ENCODE measurements around the gene TXNDC5.

TXNDC5 gene

DNA sequence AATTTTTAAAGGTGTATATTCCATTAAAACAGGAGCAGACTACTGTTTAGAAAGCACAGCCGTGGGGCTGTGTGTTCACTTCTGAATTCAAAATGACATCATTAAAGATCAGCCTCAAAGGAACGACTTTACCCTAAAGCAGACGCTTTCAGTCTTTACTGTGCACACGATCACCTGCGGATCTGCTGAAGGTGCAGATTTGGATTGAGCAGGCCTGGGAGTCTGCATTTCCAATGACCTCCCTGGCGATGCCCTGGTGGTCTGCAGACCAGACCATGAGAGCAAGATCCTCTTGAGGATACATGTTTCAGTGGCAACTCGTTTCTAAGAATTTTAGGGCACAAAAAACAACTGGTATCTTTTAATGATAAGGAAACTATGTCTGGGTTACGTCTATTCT lies 27.2 kb downstream of the TXNDC5 start:
- 95% methylated on average over 8 of the region's 8 CpGs for WGBS (ENCODE audit: insufficient coverage)
- peaks cover 25 to 92% (median 68%) of the 10 kb centered on the region in 4 experiments for H3K36me3 ChIP-seq (ENCODE audit: control insufficient read depth in 4 of 4, insufficient read depth in 4 of 4, low read length in 3 of 4)
- H3K27ac ChIP-seq (ENCODE audit: insufficient read depth in 1 of 2, low read depth in 1 of 2, low read length in 2 of 2, poor library complexity in 1 of 2, severe bottlenecking in 2 of 2): no peak overlapping the region
- H3K27me3 ChIP-seq (replicated peaks in 2 of 5; ENCODE audit: control insufficient read depth in 4 of 5, insufficient read depth in 5 of 5, low read length in 4 of 5): no peaks in the 10 kb centered on the region
- POLR2A ChIA-PET: no interaction called here
- H3K4me1 ChIP-seq (ENCODE audit: control extremely low read depth in 1 of 4, control insufficient read depth in 4 of 4, insufficient read depth in 4 of 4, low read length in 3 of 4): no peaks in the 10 kb centered on the region
- CTCF ChIA-PET: no interaction called here
- no peaks in the 10 kb centered on the region for H3K9me3 ChIP-seq (ENCODE audit: control extremely low read depth in 1 of 5, control insufficient read depth in 4 of 5, insufficient read depth in 2 of 5, low read depth in 1 of 5, low read length in 4 of 5)
- DNase-seq: no peak
- no peak overlapping the region for H3K4me3 ChIP-seq (ENCODE audit: control insufficient read depth in 1 of 7, extremely low read depth in 1 of 7, insufficient read depth in 4 of 7, low read depth in 2 of 7, low read length in 6 of 7)

- no peak overlapping the region for H3K4me3 ChIP-seq (ENCODE audit: control insufficient read depth in 1 of 7, extremely low read depth in 1 of 7, insufficient read depth in 4 of 7, low read depth in 2 of 7, low read length in 6 of 7)
- H3K4me1 ChIP-seq (ENCODE audit: control extremely low read depth in 1 of 4, control insufficient read depth in 4 of 4, insufficient read depth in 4 of 4, low read length in 3 of 4): no peaks in the 10 kb centered on the region
- H3K27me3 ChIP-seq (replicated peaks in 2 of 5; ENCODE audit: control insufficient read depth in 4 of 5, insufficient read depth in 5 of 5, low read length in 4 of 5): no peaks in the 10 kb centered on the region
- POLR2A ChIA-PET: no interaction called here
- CTCF ChIA-PET: no interaction called here
- 97% methylated on average over 16 of the region's 19 CpGs for WGBS (ENCODE audit: insufficient coverage)
- DNase-seq: no peak
- no peak overlapping the region for H3K27ac ChIP-seq (ENCODE audit: insufficient read depth in 1 of 2, low read depth in 1 of 2, low read length in 2 of 2, poor library complexity in 1 of 2, severe bottlenecking in 2 of 2)
- H3K9me3 ChIP-seq (ENCODE audit: control extremely low read depth in 1 of 5, control insufficient read depth in 4 of 5, insufficient read depth in 2 of 5, low read depth in 1 of 5, low read length in 4 of 5): no peaks in the 10 kb centered on the region
- H3K36me3 ChIP-seq (ENCODE audit: control insufficient read depth in 4 of 4, insufficient read depth in 4 of 4, low read length in 3 of 4): peaks cover 21 to 85% (median 62%) of the 10 kb centered on the region in 4 experiments
Observed at GRCh38 chr6:7882505-7883257, 27.9 kb downstream of the TXNDC5 start.

GRCh38 chr6:7881765-7882500 lies 28.7 kb downstream of the TXNDC5 start:
- POLR2A ChIA-PET: no interaction called here
- Histone ChIP-seq H3K4me3 (ENCODE audit: control insufficient read depth in 1 of 7, extremely low read depth in 1 of 7, insufficient read depth in 4 of 7, low read depth in 2 of 7, low read length in 6 of 7) (no peak overlapping the region), H3K36me3 (ENCODE audit: control insufficient read depth in 4 of 4, insufficient read depth in 4 of 4, low read length in 3 of 4) (peaks cover 21 to 78% (median 56%) of the 10 kb centered on the region in 4 experiments), H3K27ac (ENCODE audit: insufficient read depth in 1 of 2, low read depth in 1 of 2, low read length in 2 of 2, poor library complexity in 1 of 2, severe bottlenecking in 2 of 2) (no peak overlapping the region), H3K9me3 (ENCODE audit: control extremely low read depth in 1 of 5, control insufficient read depth in 4 of 5, insufficient read depth in 2 of 5, low read depth in 1 of 5, low read length in 4 of 5) (no peaks in the 10 kb centered on the region), H3K4me1 (ENCODE audit: control extremely low read depth in 1 of 4, control insufficient read depth in 4 of 4, insufficient read depth in 4 of 4, low read length in 3 of 4) (no peaks in the 10 kb centered on the region), H3K27me3 (replicated peaks in 2 of 5; ENCODE audit: control insufficient read depth in 4 of 5, insufficient read depth in 5 of 5, low read length in 4 of 5) (no peaks in the 10 kb centered on the region)
- 96% methylated on average over 6 of the region's 8 CpGs for WGBS (ENCODE audit: insufficient coverage)
- CTCF ChIA-PET: interaction anchor here (1.3 kb wide), 1 partner anchor 159 kb away, joined by 4 read pairs; no protein-coding TSS in a partner anchor
- no peak for DNase-seq

DNA sequence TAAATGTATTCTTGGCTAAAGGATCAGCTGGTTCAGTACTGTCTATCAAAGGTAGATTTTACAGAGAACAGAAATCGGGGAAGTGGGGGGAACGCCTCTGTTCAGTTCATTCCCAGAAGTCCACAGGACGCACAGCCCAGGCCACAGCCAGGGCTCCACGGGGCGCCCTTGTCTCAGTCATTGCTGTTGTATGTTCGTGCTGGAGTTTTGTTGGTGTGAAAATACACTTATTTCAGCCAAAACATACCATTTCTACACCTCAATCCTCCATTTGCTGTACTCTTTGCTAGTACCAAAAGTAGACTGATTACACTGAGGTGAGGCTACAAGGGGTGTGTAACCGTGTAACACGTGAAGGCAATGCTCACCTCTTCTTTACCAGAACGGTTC lies 29.9 kb downstream of the TXNDC5 start:
- POLR2A ChIA-PET: no interaction called here
- Histone ChIP-seq H3K36me3 (ENCODE audit: control insufficient read depth in 4 of 4, insufficient read depth in 4 of 4, low read length in 3 of 4) (peaks cover 11 to 65% (median 45%) of the 10 kb centered on the region in 4 experiments), H3K9me3 (ENCODE audit: control extremely low read depth in 1 of 5, control insufficient read depth in 4 of 5, insufficient read depth in 2 of 5, low read depth in 1 of 5, low read length in 4 of 5) (peaks cover 0 to 2% (median 0%) of the 10 kb centered on the region in 5 experiments), H3K27me3 (replicated peaks in 2 of 5; ENCODE audit: control insufficient read depth in 4 of 5, insufficient read depth in 5 of 5, low read length in 4 of 5) (no peaks in the 10 kb centered on the region), H3K27ac (ENCODE audit: insufficient read depth in 1 of 2, low read depth in 1 of 2, low read length in 2 of 2, poor library complexity in 1 of 2, severe bottlenecking in 2 of 2) (no peak overlapping the region), H3K4me1 (ENCODE audit: control extremely low read depth in 1 of 4, control insufficient read depth in 4 of 4, insufficient read depth in 4 of 4, low read length in 3 of 4) (no peaks in the 10 kb centered on the region), H3K4me3 (ENCODE audit: control insufficient read depth in 1 of 7, extremely low read depth in 1 of 7, insufficient read depth in 4 of 7, low read depth in 2 of 7, low read length in 6 of 7) (no peak overlapping the region)
- WGBS (ENCODE audit: insufficient coverage): 98% methylated on average over 5 of the region's 9 CpGs
- DNase-seq: no peak
- CTCF ChIA-PET: no interaction called here

DNA sequence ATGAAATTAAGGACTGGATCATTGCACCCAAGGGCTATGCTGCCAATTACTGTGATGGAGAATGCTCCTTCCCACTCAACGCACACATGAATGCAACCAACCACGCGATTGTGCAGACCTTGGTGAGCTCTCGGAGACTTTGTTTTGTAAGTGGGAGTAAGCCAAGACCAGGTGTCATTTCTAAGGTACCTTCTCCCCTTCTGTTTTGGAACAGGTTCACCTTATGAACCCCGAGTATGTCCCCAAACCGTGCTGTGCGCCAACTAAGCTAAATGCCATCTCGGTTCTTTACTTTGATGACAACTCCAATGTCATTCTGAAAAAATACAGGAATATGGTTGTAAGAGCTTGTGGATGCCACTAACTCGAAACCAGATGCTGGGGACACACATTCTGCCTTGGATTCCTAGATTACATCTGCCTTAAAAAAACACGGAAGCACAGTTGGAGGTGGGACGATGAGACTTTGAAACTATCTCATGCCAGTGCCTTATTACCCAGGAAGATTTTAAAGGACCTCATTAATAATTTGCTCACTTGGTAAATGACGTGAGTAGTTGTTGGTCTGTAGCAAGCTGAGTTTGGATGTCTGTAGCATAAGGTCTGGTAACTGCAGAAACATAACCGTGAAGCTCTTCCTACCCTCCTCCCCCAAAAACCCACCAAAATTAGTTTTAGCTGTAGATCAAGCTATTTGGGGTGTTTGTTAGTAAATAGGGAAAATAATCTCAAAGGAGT lies 30.4 kb downstream of the TXNDC5 start:
- Histone ChIP-seq H3K4me3 (ENCODE audit: control insufficient read depth in 1 of 7, extremely low read depth in 1 of 7, insufficient read depth in 4 of 7, low read depth in 2 of 7, low read length in 6 of 7) (no peak overlapping the region), H3K4me1 (ENCODE audit: control extremely low read depth in 1 of 4, control insufficient read depth in 4 of 4, insufficient read depth in 4 of 4, low read length in 3 of 4) (no peaks in the 10 kb centered on the region), H3K27ac (ENCODE audit: insufficient read depth in 1 of 2, low read depth in 1 of 2, low read length in 2 of 2, poor library complexity in 1 of 2, severe bottlenecking in 2 of 2) (no peak overlapping the region), H3K27me3 (replicated peaks in 2 of 5; ENCODE audit: control insufficient read depth in 4 of 5, insufficient read depth in 5 of 5, low read length in 4 of 5) (no peaks in the 10 kb centered on the region), H3K36me3 (ENCODE audit: control insufficient read depth in 4 of 4, insufficient read depth in 4 of 4, low read length in 3 of 4) (peaks cover 10 to 60% (median 42%) of the 10 kb centered on the region in 4 experiments), H3K9me3 (ENCODE audit: control extremely low read depth in 1 of 5, control insufficient read depth in 4 of 5, insufficient read depth in 2 of 5, low read depth in 1 of 5, low read length in 4 of 5) (peaks cover 0 to 4% (median 0%) of the 10 kb centered on the region in 5 experiments)
- ChIA-PET CTCF (interaction anchor here (1.2 kb wide), 1 partner anchor 161 kb away, joined by 3 read pairs; no protein-coding TSS in a partner anchor), POLR2A (no interaction called here)
- no peak for DNase-seq
- 89% methylated on average over 7 of the region's 13 CpGs for WGBS (ENCODE audit: insufficient coverage)

DNA sequence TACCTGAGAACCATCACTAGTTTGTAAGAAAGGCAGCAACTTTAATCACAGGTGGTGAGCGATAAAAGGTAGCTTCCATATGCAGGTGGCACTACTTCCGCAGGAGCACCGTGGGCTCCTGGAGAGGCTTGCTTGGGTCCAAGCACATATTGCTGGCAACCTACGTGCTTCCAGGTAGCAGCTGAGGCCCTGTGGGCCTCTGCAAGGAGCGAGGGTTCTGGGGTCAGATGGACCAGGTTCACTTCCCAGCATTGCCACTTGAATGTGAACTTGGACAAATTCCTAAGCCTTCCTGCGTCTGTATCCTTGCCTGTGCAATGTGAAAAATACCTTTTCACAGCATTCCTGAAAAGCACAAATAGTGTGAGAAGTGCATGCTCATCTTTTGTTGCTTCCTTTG lies 31.0 kb downstream of the TXNDC5 start:
- H3K27ac ChIP-seq (ENCODE audit: insufficient read depth in 1 of 2, low read depth in 1 of 2, low read length in 2 of 2, poor library complexity in 1 of 2, severe bottlenecking in 2 of 2): no peak overlapping the region
- ChIA-PET CTCF (interaction anchor here (1.2 kb wide), 1 partner anchor 161 kb away, joined by 3 read pairs; no protein-coding TSS in a partner anchor), POLR2A (no interaction called here)
- no peaks in the 10 kb centered on the region for H3K27me3 ChIP-seq (replicated peaks in 2 of 5; ENCODE audit: control insufficient read depth in 4 of 5, insufficient read depth in 5 of 5, low read length in 4 of 5)
- no peaks in the 10 kb centered on the region for H3K4me1 ChIP-seq (ENCODE audit: control extremely low read depth in 1 of 4, control insufficient read depth in 4 of 4, insufficient read depth in 4 of 4, low read length in 3 of 4)
- peaks cover 0 to 4% (median 0%) of the 10 kb centered on the region in 5 experiments for H3K9me3 ChIP-seq (ENCODE audit: control extremely low read depth in 1 of 5, control insufficient read depth in 4 of 5, insufficient read depth in 2 of 5, low read depth in 1 of 5, low read length in 4 of 5)
- peaks cover 10 to 54% (median 36%) of the 10 kb centered on the region in 4 experiments for H3K36me3 ChIP-seq (ENCODE audit: control insufficient read depth in 4 of 4, insufficient read depth in 4 of 4, low read length in 3 of 4)
- WGBS (ENCODE audit: insufficient coverage): 100% methylated on average over 6 of the region's 6 CpGs
- no peak overlapping the region for H3K4me3 ChIP-seq (ENCODE audit: control insufficient read depth in 1 of 7, extremely low read depth in 1 of 7, insufficient read depth in 4 of 7, low read depth in 2 of 7, low read length in 6 of 7)
- DNase-seq: no peak

All from common myeloid progenitor, CD34-positive (primary cell).